Measurements from ENCODE around the gene NKAIN2.
"Not testable (repeated sequence)": the region's sequence is repeated elsewhere in the genome, so short reads cannot be mapped to it uniquely, and the experiment has no call there.

NKAIN2 gene

GRCh38 chr6:123908797-123909196, 105.1 kb downstream of the NKAIN2 start:
- no peak overlapping the region for H3K4me3 ChIP-seq (replicated peaks; ENCODE audit: low read depth, low read length)
- no peak for TF ChIP-seq CTCF (IDR thresholded peaks at IDR 0.05; ENCODE audit: low read depth, low read length, missing control alignments)
- no peak for DNase-seq (ENCODE audit: extremely low read depth, low read depth)

DNA sequence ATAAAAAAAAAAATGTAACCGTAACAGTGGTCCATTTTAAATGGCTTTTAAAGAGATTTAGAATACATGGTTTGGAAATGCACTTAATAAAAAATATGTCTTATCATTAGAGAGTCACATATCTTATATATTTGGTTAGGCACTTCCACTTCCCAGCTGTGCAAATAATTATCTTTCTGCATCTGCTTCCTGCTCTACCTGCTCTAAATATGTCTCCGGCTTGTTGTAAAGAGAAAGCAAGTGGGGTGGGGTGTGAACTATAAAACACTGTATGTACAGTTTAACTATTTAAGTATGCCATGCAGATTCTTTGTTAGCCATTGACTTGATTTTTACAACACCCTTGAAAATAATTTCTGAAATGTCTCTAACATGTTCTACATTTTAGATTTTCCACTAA, 106.3 kb downstream of the NKAIN2 start:
- TF ChIP-seq CTCF (IDR thresholded peaks at IDR 0.05; ENCODE audit: low read depth, low read length, missing control alignments) = no peak
- H3K4me3 ChIP-seq (replicated peaks; ENCODE audit: low read depth, low read length) = no peak overlapping the region
- no peak for DNase-seq (ENCODE audit: extremely low read depth, low read depth)

DNA sequence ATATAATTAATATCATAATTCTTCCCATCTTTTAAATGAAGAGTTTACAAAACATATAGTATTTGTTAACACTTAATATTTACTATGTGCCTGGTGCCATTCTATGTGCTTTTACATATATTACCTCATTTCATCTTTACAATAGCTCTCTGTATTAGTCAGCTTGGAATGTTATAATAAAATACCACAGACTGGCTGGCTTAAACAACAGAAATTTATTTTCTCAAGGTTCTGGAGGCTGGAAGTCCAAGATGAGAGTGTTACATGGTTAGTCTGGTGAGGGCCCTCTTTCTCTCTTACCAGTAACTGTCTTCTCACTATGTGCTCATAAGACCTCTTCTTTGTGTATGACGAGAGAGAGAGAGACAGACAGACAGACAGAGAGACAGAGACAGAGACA, 110.2 kb downstream of the NKAIN2 start:
- H3K4me3 ChIP-seq (replicated peaks; ENCODE audit: low read depth, low read length) = no peak overlapping the region
- TF ChIP-seq CTCF (IDR thresholded peaks at IDR 0.05; ENCODE audit: low read depth, low read length, missing control alignments) = no peak
- DNase-seq (ENCODE audit: extremely low read depth, low read depth) = no peak

- H3K4me3 ChIP-seq (replicated peaks; ENCODE audit: low read depth, low read length); DNase-seq (ENCODE audit: extremely low read depth, low read depth): not testable (repeated sequence)
These were observed 119.7 kb downstream of the NKAIN2 start for GRCh38 chr6:123923379-123923778.

GRCh38 chr6:123925350-123925749, 121.7 kb downstream of the NKAIN2 start:
- H3K4me3 ChIP-seq (replicated peaks; ENCODE audit: low read depth, low read length) = no peak overlapping the region
- TF ChIP-seq CTCF (IDR thresholded peaks at IDR 0.05; ENCODE audit: low read depth, low read length, missing control alignments) = no peak
- no peak for DNase-seq (ENCODE audit: extremely low read depth, low read depth)

DNA sequence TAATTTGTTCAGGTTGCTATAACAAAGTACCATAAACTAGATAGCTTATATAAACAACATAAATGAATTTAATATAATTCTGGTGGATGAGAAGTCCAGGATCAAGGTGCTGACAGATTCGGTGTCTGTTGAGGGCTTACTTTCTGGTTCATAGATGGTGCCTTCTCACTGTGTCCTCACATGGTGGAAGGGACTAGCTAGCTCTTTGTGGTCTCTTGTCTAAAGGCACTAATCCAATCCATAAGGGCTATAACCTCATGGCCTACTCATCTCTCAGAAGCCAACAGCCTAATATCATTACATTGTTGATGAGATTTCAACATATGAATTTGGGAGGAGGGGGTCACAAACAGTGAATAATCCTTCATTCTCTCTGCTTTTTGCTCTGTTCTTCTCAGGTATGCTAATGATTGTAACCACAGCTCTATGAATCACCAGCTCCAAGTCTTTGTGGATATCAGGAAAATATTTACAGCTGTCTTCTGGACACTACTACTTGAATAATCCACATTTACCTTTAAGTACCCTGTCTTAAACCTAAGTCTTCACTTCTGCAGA, 122.3 kb downstream of the NKAIN2 start:
- H3K4me3 ChIP-seq (replicated peaks; ENCODE audit: low read depth, low read length) = no peak overlapping the region
- no peak for TF ChIP-seq CTCF (IDR thresholded peaks at IDR 0.05; ENCODE audit: low read depth, low read length, missing control alignments)
- DNase-seq (ENCODE audit: extremely low read depth, low read depth) = no peak

DNA sequence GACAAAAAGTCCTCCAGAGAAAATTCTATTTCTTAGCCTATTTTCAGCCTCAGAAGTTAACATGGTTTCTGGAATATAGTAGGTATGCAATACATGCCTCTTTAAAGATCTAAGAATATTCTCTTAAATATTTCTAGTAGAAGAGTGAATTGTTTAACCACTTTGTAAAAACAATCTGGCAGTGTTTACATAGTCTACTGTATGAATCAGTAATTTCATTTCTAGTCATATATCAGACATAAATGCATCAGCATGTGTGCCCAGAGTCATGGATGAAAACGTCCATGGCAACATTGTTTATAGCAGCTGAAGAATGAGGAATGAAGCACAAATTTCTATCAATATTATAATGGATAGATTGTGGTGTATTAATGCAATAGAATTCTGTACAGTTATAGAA, 124.9 kb downstream of the NKAIN2 start:
- DNase-seq (ENCODE audit: extremely low read depth, low read depth) = no peak
- no peak for TF ChIP-seq CTCF (IDR thresholded peaks at IDR 0.05; ENCODE audit: low read depth, low read length, missing control alignments)
- H3K4me3 ChIP-seq (replicated peaks; ENCODE audit: low read depth, low read length) = no peak overlapping the region

All from HFF-Myc (cell line).